ENCODE data around the gene BIN1. TPM values are rescaled to one million over a fixed set of nuclear protein-coding genes. Genes with fewer than 3 reads are reported as not detected.

The BIN1 gene
- total RNA-seq, 4 donors from 2014 or later: 95.7 to 146 (median 98.8) TPM

GRCh38 chr2:127058954-127059252 lies 48.1 kb downstream of the BIN1 start:
- Histone ChIP-seq H3K4me1 (peaks cover 0 to 3% (median under 1%) of the 10 kb centered on the region in 4 donors), H3K9me3 (no peaks in the 10 kb centered on the region), H3K4me3 (no peak overlapping the region), H3K27ac (peak overlapping the region in 2 of 4 donors; percentile 7 to 28), H3K36me3 (peaks cover 0 to 99% (median 0%) of the 10 kb centered on the region in 3 donors), H3K27me3 (no peaks in the 10 kb centered on the region)
- DNase-seq (ENCODE audit: low spot score in 2 of 2): no peak
- TF ChIP-seq POLR2A (IDR thresholded peaks at IDR 0.05) (no peak), EP300 (IDR thresholded peaks at IDR 0.05) (no peak), CTCF (IDR thresholded peaks at IDR 0.05) (no peak)
- 73 to 82% methylated on average over 14 of the region's 14 CpGs for WGBS, 2 donors

- no peak overlapping the region for H3K4me3 ChIP-seq
- WGBS, 2 donors: 65 to 79% methylated on average over 4 to 6 of the region's 11 CpGs
- H3K9me3 ChIP-seq: no peaks in the 10 kb centered on the region
- H3K36me3 ChIP-seq: peaks cover 0 to 99% (median 0%) of the 10 kb centered on the region in 3 donors
- no peak for DNase-seq (ENCODE audit: low spot score in 2 of 2)
- no peaks in the 10 kb centered on the region for H3K27me3 ChIP-seq
- no peak for TF ChIP-seq POLR2A (IDR thresholded peaks at IDR 0.05)
- no peak for TF ChIP-seq EP300 (IDR thresholded peaks at IDR 0.05)
- no peak for TF ChIP-seq CTCF (IDR thresholded peaks at IDR 0.05)
- peak overlapping the region in 2 of 4 donors; percentile 7 to 28 for H3K27ac ChIP-seq
- H3K4me1 ChIP-seq: peaks cover 0 to 3% (median 0%) of the 10 kb centered on the region in 4 donors
Observed at GRCh38 chr2:127058246-127058953, 48.6 kb downstream of the BIN1 start.

DNA sequence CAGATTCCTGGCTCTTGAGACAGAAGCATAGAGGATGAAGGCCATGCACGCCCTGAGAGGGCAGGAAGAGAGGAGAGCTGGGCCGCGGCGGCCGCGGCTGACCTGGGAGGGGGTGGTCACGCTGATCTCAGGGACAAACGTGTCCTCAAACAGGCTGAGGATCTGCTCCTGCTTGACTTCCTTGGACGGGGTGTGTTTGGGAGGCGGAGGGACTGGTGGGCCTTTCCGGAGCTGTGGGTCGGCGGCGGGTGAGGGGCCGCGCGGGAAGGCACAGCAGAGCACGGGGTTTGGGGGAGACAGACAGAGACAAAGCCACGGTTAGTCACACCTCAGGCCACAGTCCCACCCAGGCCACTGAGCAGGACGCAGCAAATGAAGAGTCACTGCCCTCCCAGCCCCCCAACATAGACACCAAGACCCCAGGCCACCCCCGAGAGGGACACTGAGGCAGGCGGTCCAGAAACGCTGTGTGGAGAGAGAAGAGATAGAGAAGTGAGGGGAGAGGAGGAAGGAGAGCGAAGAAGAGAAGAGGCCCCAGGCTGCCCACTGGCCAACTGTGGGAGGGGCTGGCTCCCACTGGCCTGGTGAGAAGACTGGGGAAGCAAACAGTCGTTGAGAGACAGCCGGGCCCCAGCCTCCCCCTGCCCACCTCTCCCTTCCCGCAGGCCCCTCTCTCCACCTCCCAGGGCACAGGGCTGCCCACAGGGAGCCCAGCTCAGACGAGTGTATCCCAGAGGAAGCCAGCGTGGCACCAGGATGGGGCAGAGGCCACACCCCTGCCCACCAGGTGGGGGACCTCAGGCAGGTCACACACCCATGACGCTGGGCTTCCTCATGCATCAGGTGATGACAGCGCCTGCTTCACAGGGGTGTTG lies 49.3 kb downstream of the BIN1 start:
- TF ChIP-seq CTCF (IDR thresholded peaks at IDR 0.05): no peak
- TF ChIP-seq POLR2A (IDR thresholded peaks at IDR 0.05): no peak
- TF ChIP-seq EP300 (IDR thresholded peaks at IDR 0.05): no peak
- Histone ChIP-seq H3K27me3 (no peaks in the 10 kb centered on the region), H3K9me3 (no peaks in the 10 kb centered on the region), H3K36me3 (peaks cover 0 to 99% (median 0%) of the 10 kb centered on the region in 3 donors), H3K4me1 (peaks cover 0 to 9% (median 0%) of the 10 kb centered on the region in 4 donors), H3K4me3 (no peak overlapping the region), H3K27ac (no peak overlapping the region)
- WGBS, 2 donors: 88 to 91% methylated on average over 28 to 30 of the region's 31 CpGs
- no peak for DNase-seq (ENCODE audit: low spot score in 2 of 2)

- 83 to 86% methylated on average over 11 to 19 of the region's 25 CpGs for whole genome bisulfite sequencing, 2 donors
- Histone ChIP-seq H3K27me3 (no peaks in the 10 kb centered on the region), H3K4me1 (peaks cover 0 to 13% (median 0%) of the 10 kb centered on the region in 4 donors), H3K27ac (no peak overlapping the region), H3K36me3 (peaks cover 0 to 93% (median 0%) of the 10 kb centered on the region in 3 donors), H3K9me3 (no peaks in the 10 kb centered on the region), H3K4me3 (no peak overlapping the region)
- no peak for TF ChIP-seq CTCF (IDR thresholded peaks at IDR 0.05)
- TF ChIP-seq POLR2A (IDR thresholded peaks at IDR 0.05): no peak
- TF ChIP-seq EP300 (IDR thresholded peaks at IDR 0.05): no peak
- DNase-seq (ENCODE audit: low spot score in 2 of 2): no peak
Observed at GRCh38 chr2:127056631-127057370, 50.2 kb downstream of the BIN1 start.
